Transverse colon (tissue), 4 donors: Measurements from ENCODE around the gene RAX.

Experiments
- CTCF ChIP-seq, 5 experiments: fragments of 200-600 bp in 3 of 5; fragments of 450-650 bp in 2 of 5; sonication (generic) in 3 of 5; IDR thresholded peaks; 1 replicate in 2 of 5; 2 replicates in 3 of 5; pipeline ENCODE4 v1.5.1; 2016 to 2017; ENCODE audit warnings: antibody characterized with exemption in 5 of 5, inconsistent platforms in 3 of 5, mild to moderate bottlenecking in 2 of 5, moderate library complexity in 1 of 5
- EP300 ChIP-seq: sonication (generic); formaldehyde crosslinking; IDR thresholded peaks from one replicate; pipeline ENCODE4 v1.6.1; 2017; ENCODE audit warnings: antibody characterized with exemption, low read depth
- POLR2A ChIP-seq: fragments of 450-650 bp; IDR thresholded peaks from one replicate; pipeline ENCODE4 v1.6.1; 2016; ENCODE audit warnings: antibody characterized with exemption, mild to moderate bottlenecking, moderate library complexity
- POLR2AphosphoS5 ChIP-seq, 3 donors: sonication (generic); formaldehyde crosslinking; IDR thresholded peaks; one replicate each; pipeline ENCODE4 v1.6.1; 2016; ENCODE audit warnings: antibody characterized with exemption in 3 of 3

GRCh38 chr18:59220164-59220783 lies 53.0 kb downstream of the RAX start:
- no peak for TF ChIP-seq CTCF (IDR thresholded peaks at IDR 0.05)
- TF ChIP-seq POLR2AphosphoS5 (IDR thresholded peaks at IDR 0.05), result no peak
- TF ChIP-seq POLR2A, result no peak
- TF ChIP-seq EP300, result no peak
